ENCODE measurements around the gene STH. TPM values are rescaled to one million over a fixed set of nuclear protein-coding genes. Genes with fewer than 3 reads are reported as not detected.

STH gene
- total and polyA plus RNA-seq, 2 of the 4 experiments (the other 2 are of a cell fraction) = not detected

- peaks cover 40 to 51% of the 10 kb centered on the region in 2 experiments for H3K79me1 ChIP-seq (ENCODE audit: low read depth in 1 of 2, low read length in 2 of 2)
- no peak overlapping the region for H2BK5ac ChIP-seq (ENCODE audit: low read depth, low read length, poor library complexity, severe bottlenecking)
- H4K91ac ChIP-seq (ENCODE audit: insufficient read depth, low read depth, low read length) = no peak overlapping the region
- intact Hi-C loops (cut with micrococcal nuclease) = loop anchor here (10.0 kb wide), 1 partner anchor 53 kb away; no protein-coding TSS in a partner anchor
- no CpG with 5 or more reads among the region's 2 CpGs for WGBS, 2 experiments (ENCODE audit: extremely low coverage in 2 of 2, insufficient read length in 1 of 2)
- no peak overlapping the region for H4K8ac ChIP-seq (ENCODE audit: low read depth in 2 of 2, low read length in 2 of 2)
- H3K27me3 ChIP-seq (ENCODE audit: control insufficient read depth, insufficient read depth, low read length) = no peaks in the 10 kb centered on the region
- TF ChIP-seq NFE2L2 (IDR thresholded peaks at IDR 0.05; ENCODE audit: low read depth, low read length) = no peak
- no peak for TF ChIP-seq ELK1 (IDR thresholded peaks at IDR 0.05; ENCODE audit: borderline replicate concordance, low read depth, low read length)
- no peak for TF ChIP-seq FOS (IDR thresholded peaks at IDR 0.05; ENCODE audit: low read depth, low read length)
- no peak for TF ChIP-seq MAZ (IDR thresholded peaks at IDR 0.05; ENCODE audit: borderline replicate concordance, low read depth, low read length)
- TF ChIP-seq RFX5 (IDR thresholded peaks at IDR 0.05; ENCODE audit: low read depth, low read length) = no peak
- TF ChIP-seq RAD21 (IDR thresholded peaks at IDR 0.05; ENCODE audit: low read length) = no peak
- no peak for TF ChIP-seq SMC3 (IDR thresholded peaks at IDR 0.05; ENCODE audit: low read depth, low read length)
- no peak for TF ChIP-seq MXI1 (IDR thresholded peaks at IDR 0.05; ENCODE audit: borderline replicate concordance, low read depth, low read length)
- TF ChIP-seq CTCF (conservative IDR thresholded peaks at IDR 0.05; ENCODE audit: low read depth, low read length) = no peak
- TF ChIP-seq CEBPB (IDR thresholded peaks at IDR 0.05; ENCODE audit: low read depth, low read length) = no peak
- H3K4me1 ChIP-seq (ENCODE audit: control insufficient read depth, insufficient read depth, low read length) = no peaks in the 10 kb centered on the region
- no peak overlapping the region for H2AFZ ChIP-seq (replicated peaks; ENCODE audit: low read length, poor library complexity)
- H4K20me1 ChIP-seq (ENCODE audit: insufficient read depth, low read length) = peaks cover 23% of the 10 kb centered on the region; the same call in 1 of the 2 replicates
- no peaks in the 10 kb centered on the region for H3K9me3 ChIP-seq (ENCODE audit: control insufficient read depth, insufficient read depth, low read length)
- no peak overlapping the region for H3K27ac ChIP-seq (ENCODE audit: insufficient read depth, low read length)
- H3K4me2 ChIP-seq (ENCODE audit: low read depth, low read length) = no peak overlapping the region
- H3K56ac ChIP-seq (ENCODE audit: extremely low read depth, insufficient read depth, low read length) = no peak overlapping the region
- no peak overlapping the region for H2BK20ac ChIP-seq (ENCODE audit: low read depth, low read length)
- no peak overlapping the region for H2BK120ac ChIP-seq (ENCODE audit: low read depth, low read length)
- H3K9ac ChIP-seq (ENCODE audit: low read depth, low read length) = no peak overlapping the region
- dilution Hi-C loops (cut with HindIII; ENCODE audit: low sequenced_read_pairs, unreplicated experiment) = no loop called here
- H2BK15ac ChIP-seq (ENCODE audit: low read depth, low read length) = no peak overlapping the region
- H3K23ac ChIP-seq (ENCODE audit: low read depth, low read length) = no peak overlapping the region
- no peak overlapping the region for H3K4me3 ChIP-seq (ENCODE audit: insufficient read depth, low read depth, low read length)
- no peaks in the 10 kb centered on the region for H3K9me1 ChIP-seq (ENCODE audit: insufficient read depth, low read length)
- H3K14ac ChIP-seq (replicated peaks; ENCODE audit: low read depth, low read length) = no peak overlapping the region
- H3K18ac ChIP-seq (ENCODE audit: low read depth, low read length) = no peak overlapping the region
- CTCF ChIA-PET = no interaction called here
- H2AK5ac ChIP-seq (ENCODE audit: low read depth, low read length) = no peak overlapping the region
- no peak overlapping the region for H2AK9ac ChIP-seq (replicated peaks; ENCODE audit: low read depth, low read length, poor library complexity)
- DNase-seq = no peak
- BruUV-seq (replicated peaks) = no TSS peak
- no peak overlapping the region for H3K4ac ChIP-seq (ENCODE audit: low read depth, low read length)
- in situ Hi-C loops (cut with MboI; ENCODE audit: low sequenced_read_pairs) = no loop called here
- no peak for ATAC-seq (ENCODE audit: low read depth)
- H3K36me3 ChIP-seq (ENCODE audit: control insufficient read depth, insufficient read depth, low read length) = peaks cover 43% of the 10 kb centered on the region
- H4K5ac ChIP-seq (ENCODE audit: low read depth, low read length) = no peak overlapping the region
- POLR2A ChIA-PET (ENCODE audit: unreplicated experiment) = no interaction called here
Measured at GRCh38 chr17:46042246-46042645, 43.2 kb downstream of the STH start.

Data from IMR-90 (cell line).